ENCODE measurements around the gene BBS1.

DNA sequence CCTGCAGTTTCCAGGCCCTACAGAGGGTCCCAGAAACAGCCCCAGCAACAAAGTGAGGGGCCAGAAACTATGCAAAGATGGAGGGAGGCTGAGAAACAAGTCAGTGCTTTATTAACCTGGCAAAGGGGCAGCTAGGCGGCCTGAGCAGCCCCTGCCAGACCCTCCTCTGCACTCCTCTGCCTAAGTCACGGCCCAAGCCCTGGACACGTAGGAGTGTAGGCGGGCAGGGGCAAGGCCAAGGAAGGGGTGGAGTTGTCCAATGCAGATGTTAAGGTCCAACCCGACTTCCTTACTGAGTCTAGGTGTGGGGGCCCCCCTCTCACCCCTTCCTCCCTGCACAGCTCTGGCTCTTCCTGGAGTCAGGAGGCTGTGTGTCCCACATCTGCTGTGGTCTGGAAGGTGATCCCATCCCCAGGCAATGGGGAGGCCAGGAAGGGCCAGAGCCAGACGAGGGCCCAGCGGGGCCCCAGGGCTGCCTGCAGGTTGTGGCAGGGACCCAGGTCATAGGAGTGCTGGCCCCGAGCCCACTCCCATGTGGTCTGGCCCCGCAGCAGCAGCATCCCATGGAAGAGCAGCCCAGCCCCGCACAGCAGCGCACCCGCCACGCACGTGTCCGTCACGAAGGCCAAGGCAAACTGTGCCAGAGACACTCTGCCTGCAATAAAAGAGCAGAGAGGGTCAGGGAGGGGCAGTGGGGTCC, 28.9 kb downstream of the BBS1 start:
- TF ChIP-seq CTCF (IDR thresholded peaks at IDR 0.05), result no peak
- TF ChIP-seq POLR2A (IDR thresholded peaks at IDR 0.05), result no peak
